ENCODE results near the gene DNAH17. TPM values are rescaled to one million over a fixed set of nuclear protein-coding genes. Genes with fewer than 3 reads are reported as not detected.
A peak's percentile ranks its signal among the peaks of the same experiment; 100 is the strongest.

The DNAH17 gene
- total and polyA plus RNA-seq, 2 of the 13 experiments (the other 11 are each of a cell fraction or from before 2014, with no cell fraction given) = 0.86 to 1.6 TPM

GRCh38 chr17:78458736-78459335 is 118.4 kb downstream of the DNAH17 start:
- Histone ChIP-seq H3K4me2 (ENCODE audit: low read depth, low read length) (no peak overlapping the region), H3K4me1 (ENCODE audit: insufficient read depth, low read length) (no peaks in the 10 kb centered on the region), H2AFZ (ENCODE audit: low read length) (no peak overlapping the region), H3K27me3 (ENCODE audit: control insufficient read depth in 1 of 2, insufficient read depth in 2 of 2, low read length in 2 of 2) (peaks cover 3 to 46% of the 10 kb centered on the region in 2 experiments; a peak in 3 of 5 replicates), H3K27ac (ENCODE audit: extremely low read length, insufficient read depth, low read length) (no peak overlapping the region), H3K9me3 (ENCODE audit: low read length) (no peaks in the 10 kb centered on the region), H4K20me1 (ENCODE audit: insufficient read depth, low read length) (no peaks in the 10 kb centered on the region), H3K79me2 (ENCODE audit: insufficient read depth, low read length) (no peaks in the 10 kb centered on the region), H3K4me3 (replicated peaks in 1 of 3; ENCODE audit: insufficient read depth in 1 of 3, low read depth in 2 of 3, low read length in 3 of 3) (no peak overlapping the region), H3K36me3 (replicated peaks in 1 of 2; ENCODE audit: control insufficient read depth in 1 of 2, insufficient read depth in 2 of 2, low read length in 2 of 2) (no peaks in the 10 kb centered on the region), H3K9ac (ENCODE audit: insufficient read depth, low read depth, low read length) (no peak overlapping the region)
- ATAC-seq = peak; percentile 12; the same call in 1 of the 3 replicates
- CTCF ChIA-PET (ENCODE audit: low intra/inter-chr PET ratio, low total read pairs) = no interaction called here
- no TSS peak for BruUV-seq (replicated peaks)
- no peak for DNase-seq (ENCODE audit: low spot score)
- in situ Hi-C loops (cut with HindIII; ENCODE audit: extremely low pct_ligation_motif_present, low pct_unique_long_range_greater_than_20kb) (no loop called here), intact Hi-C loops (cut with micrococcal nuclease; ENCODE audit: unreplicated experiment) (no loop called here)
- TF ChIP-seq ZNF282 (IDR thresholded peaks at IDR 0.05; ENCODE audit: partially characterized antibody) = no peak
- peak; percentile 81 for TF ChIP-seq ZNF768 (CRISPR knock-in tag; IDR thresholded peaks at IDR 0.05)
- POLR2A ChIA-PET = no interaction called here
- 81% methylated on average over 29 of the region's 37 CpGs for WGBS (ENCODE audit: low lambda C conversion rate)
- no peak for FAIRE-seq

DNA sequence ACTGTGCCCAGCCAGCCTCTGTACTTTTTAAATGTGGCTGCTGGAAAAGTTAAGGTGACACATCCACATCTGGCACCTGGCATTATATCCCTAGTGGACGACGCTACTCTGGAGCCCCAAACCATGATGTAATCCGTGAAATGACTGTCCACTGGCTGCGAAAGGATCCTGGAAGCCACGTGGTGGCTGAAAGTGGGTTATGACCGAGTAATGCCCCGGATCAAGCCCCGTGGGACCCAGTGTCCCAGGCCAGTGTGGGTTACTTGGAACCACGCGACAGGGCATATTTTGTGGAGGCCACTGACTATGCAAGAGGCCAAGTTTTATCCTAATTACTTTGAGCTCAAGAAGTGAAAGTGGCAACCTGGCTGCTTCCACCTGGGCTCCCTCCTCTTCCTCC is 119.1 kb downstream of the DNAH17 start:
- CTCF ChIA-PET (ENCODE audit: low intra/inter-chr PET ratio, low total read pairs) = no interaction called here
- DNase-seq (ENCODE audit: low spot score) (no peak), FAIRE-seq (no peak), ATAC-seq (no peak)
- peak; percentile 34; the same call in 1 of the 2 replicates for TF ChIP-seq ATF7 (IDR thresholded peaks at IDR 0.05)
- no peak for TF ChIP-seq ATF7 (CRISPR knock-in tag; IDR thresholded peaks at IDR 0.05)
- TF ChIP-seq PREB (CRISPR knock-in tag; IDR thresholded peaks at IDR 0.05) = no peak
- POLR2A ChIA-PET = no interaction called here
- Histone ChIP-seq H3K79me2 (ENCODE audit: insufficient read depth, low read length) (no peaks in the 10 kb centered on the region), H3K9ac (ENCODE audit: insufficient read depth, low read depth, low read length) (no peak overlapping the region), H3K27me3 (ENCODE audit: control insufficient read depth in 1 of 2, insufficient read depth in 2 of 2, low read length in 2 of 2) (peaks cover 3 to 53% of the 10 kb centered on the region in 2 experiments; a peak in 3 of 5 replicates), H3K4me1 (ENCODE audit: insufficient read depth, low read length) (no peaks in the 10 kb centered on the region), H3K36me3 (replicated peaks in 1 of 2; ENCODE audit: control insufficient read depth in 1 of 2, insufficient read depth in 2 of 2, low read length in 2 of 2) (no peaks in the 10 kb centered on the region), H3K4me3 (replicated peaks in 1 of 3; ENCODE audit: insufficient read depth in 1 of 3, low read depth in 2 of 3, low read length in 3 of 3) (no peak overlapping the region), H3K27ac (ENCODE audit: extremely low read length, insufficient read depth, low read length) (no peak overlapping the region), H2AFZ (ENCODE audit: low read length) (no peak overlapping the region), H4K20me1 (ENCODE audit: insufficient read depth, low read length) (no peaks in the 10 kb centered on the region), H3K4me2 (ENCODE audit: low read depth, low read length) (no peak overlapping the region), H3K9me3 (ENCODE audit: low read length) (no peaks in the 10 kb centered on the region)
- in situ Hi-C loops (cut with HindIII; ENCODE audit: extremely low pct_ligation_motif_present, low pct_unique_long_range_greater_than_20kb) = no loop called here
- intact Hi-C loops (cut with micrococcal nuclease; ENCODE audit: unreplicated experiment) = no loop called here
- BruUV-seq (replicated peaks) = no TSS peak
- WGBS (ENCODE audit: low lambda C conversion rate) = 48% methylated on average over 10 of the region's 10 CpGs

Measured in HepG2 (cell line).